ENCODE data around the gene CALD1. TPM values are rescaled to one million over a fixed set of nuclear protein-coding genes. Genes with fewer than 3 reads are reported as not detected.

The CALD1 gene
- polyA plus RNA-seq, 1 donor from 2014 or later, result 8.0 TPM

GRCh38 chr7:134773164-134773563, 6.3 kb upstream of the CALD1 start:
- no peak overlapping the region for H3K4me3 ChIP-seq (ENCODE audit: low read length)
- TF ChIP-seq REST (IDR thresholded peaks at IDR 0.05; ENCODE audit: borderline replicate concordance), result no peak
- TF ChIP-seq SMC3 (conservative IDR thresholded peaks at IDR 0.05; ENCODE audit: poor library complexity), result no peak
- no peak for TF ChIP-seq POLR2AphosphoS5 (IDR thresholded peaks at IDR 0.05)
- TF ChIP-seq EP300 (conservative IDR thresholded peaks at IDR 0.05; ENCODE audit: poor library complexity, severe bottlenecking), result no peak
- no peak for TF ChIP-seq EZH2 (IDR thresholded peaks at IDR 0.05; ENCODE audit: borderline replicate concordance, insufficient read depth, low read length, poor library complexity, severe bottlenecking)
- TF ChIP-seq RAD21 (conservative IDR thresholded peaks at IDR 0.05), result no peak
- no peak for TF ChIP-seq CTCF (IDR thresholded peaks at IDR 0.05; ENCODE audit: poor library complexity, severe bottlenecking)
- no peak for TF ChIP-seq MXI1 (conservative IDR thresholded peaks at IDR 0.05; ENCODE audit: poor library complexity, severe bottlenecking)
- TF ChIP-seq TAF1 (IDR thresholded peaks at IDR 0.05; ENCODE audit: low read depth), result no peak
- H3K4me2 ChIP-seq (ENCODE audit: low read length), result no peak overlapping the region
- H3K9me3 ChIP-seq (ENCODE audit: low read length), result no peaks in the 10 kb centered on the region
- no peaks in the 10 kb centered on the region for H3K79me2 ChIP-seq (replicated peaks; ENCODE audit: insufficient read depth, low read length)
- H3K9me2 ChIP-seq (ENCODE audit: insufficient read depth, low read length), result no peaks in the 10 kb centered on the region
- H3K27me3 ChIP-seq (ENCODE audit: insufficient read depth, low read depth, low read length), result no peaks in the 10 kb centered on the region
- H4K20me1 ChIP-seq (ENCODE audit: insufficient read depth), result no peaks in the 10 kb centered on the region
- no peak overlapping the region for H2AFZ ChIP-seq (ENCODE audit: low read depth, low read length)
- no peak overlapping the region for H3K27ac ChIP-seq (ENCODE audit: low read length)
- no peak overlapping the region for H3K9ac ChIP-seq (ENCODE audit: low read length)
- no peaks in the 10 kb centered on the region for H3K36me3 ChIP-seq (ENCODE audit: insufficient read depth, low read length)
- H3F3A ChIP-seq (ENCODE audit: insufficient read depth, low read length, poor library complexity, severe bottlenecking), result no peaks in the 10 kb centered on the region

GRCh38 chr7:134774119-134774518, 5.3 kb upstream of the CALD1 start:
- H3K4me3 ChIP-seq (ENCODE audit: low read length), result no peak overlapping the region
- no peak overlapping the region for H3K4me2 ChIP-seq (ENCODE audit: low read length)
- H3K9ac ChIP-seq (ENCODE audit: low read length), result no peak overlapping the region
- H3K27me3 ChIP-seq (ENCODE audit: insufficient read depth, low read depth, low read length), result no peaks in the 10 kb centered on the region
- H3K27ac ChIP-seq (ENCODE audit: low read length), result no peak overlapping the region
- no peaks in the 10 kb centered on the region for H3K9me2 ChIP-seq (ENCODE audit: insufficient read depth, low read length)
- no peaks in the 10 kb centered on the region for H3K79me2 ChIP-seq (replicated peaks; ENCODE audit: insufficient read depth, low read length)
- H4K20me1 ChIP-seq (ENCODE audit: insufficient read depth), result no peaks in the 10 kb centered on the region
- no peak for TF ChIP-seq REST (IDR thresholded peaks at IDR 0.05; ENCODE audit: borderline replicate concordance)
- no peak for TF ChIP-seq SMC3 (conservative IDR thresholded peaks at IDR 0.05; ENCODE audit: poor library complexity)
- TF ChIP-seq CTCF (IDR thresholded peaks at IDR 0.05; ENCODE audit: poor library complexity, severe bottlenecking), result no peak
- TF ChIP-seq TAF1 (IDR thresholded peaks at IDR 0.05; ENCODE audit: low read depth), result no peak
- no peak for TF ChIP-seq MXI1 (conservative IDR thresholded peaks at IDR 0.05; ENCODE audit: poor library complexity, severe bottlenecking)
- no peak for TF ChIP-seq EZH2 (IDR thresholded peaks at IDR 0.05; ENCODE audit: borderline replicate concordance, insufficient read depth, low read length, poor library complexity, severe bottlenecking)
- no peak for TF ChIP-seq EP300 (conservative IDR thresholded peaks at IDR 0.05; ENCODE audit: poor library complexity, severe bottlenecking)
- no peak for TF ChIP-seq RAD21 (conservative IDR thresholded peaks at IDR 0.05)
- no peak overlapping the region for H2AFZ ChIP-seq (ENCODE audit: low read depth, low read length)
- no peaks in the 10 kb centered on the region for H3K36me3 ChIP-seq (ENCODE audit: insufficient read depth, low read length)
- no peaks in the 10 kb centered on the region for H3F3A ChIP-seq (ENCODE audit: insufficient read depth, low read length, poor library complexity, severe bottlenecking)
- H3K9me3 ChIP-seq (ENCODE audit: low read length), result no peaks in the 10 kb centered on the region
